KOPT-K1 (cell line): Measurements from ENCODE around the gene PCDHGB3.

Experiments
- H3K27ac ChIP-seq: fragments of 200-600 bp; sonication (generic); 2 replicates; pipeline ENCODE4 v1.5.1; 2016; ENCODE audit warnings: antibody characterized with exemption, mild to moderate bottlenecking, low read depth, low read length; ENCODE audit not compliant: poor library complexity, severe bottlenecking
- H3K36me3 ChIP-seq: fragments of 200-600 bp; sonication (generic); 2 replicates; pipeline ENCODE4 v1.5.1; 2017; ENCODE audit warnings: antibody characterized with exemption, mild to moderate bottlenecking, low read length, moderate library complexity; ENCODE audit not compliant: insufficient read depth
- H3K9me3 ChIP-seq: fragments of 200-600 bp; sonication (generic); 2 replicates; pipeline ENCODE4 v1.5.1; 2017; ENCODE audit warnings: antibody characterized with exemption, low read length, mild to moderate bottlenecking; ENCODE audit not compliant: insufficient read depth, poor library complexity, severe bottlenecking

PCDHGB3 gene

DNA sequence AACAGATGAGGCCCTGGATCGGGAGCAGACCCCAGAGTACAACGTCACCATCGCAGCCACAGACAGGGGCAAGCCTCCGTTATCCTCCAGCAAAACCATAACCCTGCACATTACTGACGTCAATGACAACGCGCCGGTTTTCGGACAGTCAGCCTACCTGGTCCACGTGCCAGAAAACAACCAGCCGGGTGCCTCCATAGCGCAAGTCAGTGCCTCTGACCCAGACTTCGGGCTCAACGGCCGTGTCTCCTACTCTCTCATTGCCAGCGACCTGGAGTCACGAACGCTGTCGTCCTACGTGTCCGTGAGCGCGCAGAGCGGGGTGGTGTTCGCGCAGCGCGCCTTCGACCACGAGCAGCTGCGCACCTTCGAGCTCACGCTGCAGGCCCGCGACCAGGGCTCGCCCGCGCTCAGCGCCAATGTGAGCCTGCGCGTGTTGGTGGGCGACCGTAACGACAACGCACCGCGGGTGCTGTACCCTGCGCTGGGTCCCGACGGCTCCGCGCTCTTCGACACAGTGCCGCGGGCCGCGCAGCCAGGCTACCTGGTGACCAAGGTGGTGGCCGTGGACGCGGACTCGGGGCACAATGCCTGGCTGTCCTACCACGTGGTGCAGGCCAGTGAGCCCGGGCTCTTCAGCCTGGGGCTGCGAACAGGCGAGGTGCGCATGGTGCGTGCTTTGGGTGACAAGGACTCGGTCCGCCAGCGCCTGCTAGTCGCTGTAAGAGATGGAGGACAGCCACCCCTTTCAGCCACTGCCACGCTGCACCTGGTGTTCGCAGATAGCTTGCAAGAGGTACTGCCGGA, 49.2 kb downstream of the PCDHGB3 start:
- Histone ChIP-seq H3K36me3 (no peaks in the 10 kb centered on the region), H3K9me3 (peaks cover 20% of the 10 kb centered on the region), H3K27ac (no peak overlapping the region)

GRCh38 chr5:141420855-141421488, 50.9 kb downstream of the PCDHGB3 start, which contains the start of gene PCDHGA11:
TSS of gene PCDHGA11 (plus strand) at chr5:141421051. CDS start at chr5:141421228, 177 bp downstream.
- H3K36me3 ChIP-seq = no peaks in the 10 kb centered on the region
- no peak within 1 kb of the TSS for H3K27ac ChIP-seq
- H3K9me3 ChIP-seq = peaks cover 22% of the 10 kb centered on the region

DNA sequence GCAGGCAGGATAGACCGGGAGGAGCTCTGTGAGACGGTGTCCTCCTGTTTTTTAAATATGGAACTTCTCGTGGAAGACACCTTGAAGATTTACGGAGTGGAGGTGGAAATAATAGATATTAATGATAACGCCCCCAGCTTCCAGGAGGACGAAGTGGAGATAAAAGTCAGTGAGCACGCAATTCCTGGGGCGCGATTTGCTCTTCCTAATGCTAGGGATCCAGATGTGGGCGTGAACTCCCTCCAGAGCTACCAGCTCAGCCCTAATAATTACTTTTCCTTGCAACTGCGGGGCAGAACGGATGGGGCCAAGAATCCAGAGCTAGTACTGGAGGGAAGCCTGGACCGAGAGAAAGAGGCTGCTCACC, 51.4 kb downstream of the PCDHGB3 start:
- peaks cover 24% of the 10 kb centered on the region for H3K9me3 ChIP-seq
- no peaks in the 10 kb centered on the region for H3K36me3 ChIP-seq

More for the DNA sequence above, 51.4 kb downstream of the PCDHGB3 start:
- no peak overlapping the region for H3K27ac ChIP-seq
